Activated CD8-positive, alpha-beta memory T cell treated with anti-CD3 and anti-CD28 coated beads, Interleukin-2, amount 50 U/mL, for 24 hours (primary cell): ENCODE results near the gene ZBTB16.

Experiments used
- DNase-seq: peaks from one replicate; pipeline ENCODE4 v3.0.0-alpha.2; 2020; ENCODE audit errors: extremely low read depth

Gene ZBTB16

GRCh38 chr11:114282488-114282887 is 223.0 kb downstream of the ZBTB16 start:
- no peak for DNase-seq

GRCh38 chr11:114283422-114283821 is 223.9 kb downstream of the ZBTB16 start:
- DNase-seq: no peak

- no peak for DNase-seq
Observed at GRCh38 chr11:114284021-114284420, 224.5 kb downstream of the ZBTB16 start.

GRCh38 chr11:114284914-114285313 is 225.4 kb downstream of the ZBTB16 start:
- DNase-seq: no peak

GRCh38 chr11:114285599-114285998 is 226.1 kb downstream of the ZBTB16 start:
- no peak for DNase-seq

GRCh38 chr11:114286229-114286628 is 226.7 kb downstream of the ZBTB16 start:
- no peak for DNase-seq

GRCh38 chr11:114287154-114287553 is 227.6 kb downstream of the ZBTB16 start:
- DNase-seq: no peak

GRCh38 chr11:114288136-114288535 is 228.6 kb downstream of the ZBTB16 start:
- no peak for DNase-seq

- no peak for DNase-seq
Observed at GRCh38 chr11:114289779-114290178, 230.3 kb downstream of the ZBTB16 start.

- no peak for DNase-seq
Observed at GRCh38 chr11:114290503-114291235, 231.2 kb downstream of the ZBTB16 start.

- DNase-seq: no peak
Observed at GRCh38 chr11:114291381-114291780, 231.9 kb downstream of the ZBTB16 start.

- no peak for DNase-seq
Observed at GRCh38 chr11:114291842-114292680, 232.6 kb downstream of the ZBTB16 start.

- no peak for DNase-seq
Observed at GRCh38 chr11:114293201-114293711, 233.7 kb downstream of the ZBTB16 start.

GRCh38 chr11:114295676-114296604 is 236.4 kb downstream of the ZBTB16 start, which contains the start of gene NNMT:
NNMT (plus strand) TSS chr11:114296399; CDS start chr11:114296557, 158 bp downstream.
- no peak for DNase-seq

GRCh38 chr11:114296605-114297372 is 237.3 kb downstream of the ZBTB16 start:
- no peak for DNase-seq

- DNase-seq: no peak
Observed at GRCh38 chr11:114297806-114298709, 238.5 kb downstream of the ZBTB16 start.

GRCh38 chr11:114298710-114299109 is 239.2 kb downstream of the ZBTB16 start:
- DNase-seq: no peak
